Glutamatergic neuron (in vitro differentiated cells): ENCODE results near the gene STAP2. TPM values are rescaled to one million over a fixed set of nuclear protein-coding genes. Genes with fewer than 3 reads are reported as not detected.
A peak's percentile ranks its signal among the peaks of the same experiment; 100 is the strongest.
"Not testable (repeated sequence)": the region's sequence is repeated elsewhere in the genome, so short reads cannot be mapped to it uniquely, and the experiment has no call there.

Experiments used
- DNase-seq: peaks from one replicate; pipeline ENCODE4 v3.0.0; 2022
- H3K27ac Mint-ChIP-seq: one replicate; pipeline ENCODE4 v1.8.0; 2020; ENCODE audit warnings: mild to moderate bottlenecking, mixed read lengths, inconsistent platforms; ENCODE audit not compliant: unreplicated experiment
- H3K27me3 Mint-ChIP-seq: one replicate; pipeline ENCODE4 v1.8.0; 2020; ENCODE audit warnings: mild to moderate bottlenecking, moderate library complexity, mixed read lengths, inconsistent platforms; ENCODE audit not compliant: unreplicated experiment
- H3K36me3 Mint-ChIP-seq: one replicate; pipeline ENCODE4 v1.8.0; 2020; ENCODE audit warnings: mild to moderate bottlenecking, mixed read lengths, inconsistent platforms; ENCODE audit not compliant: unreplicated experiment
- H3K4me1 Mint-ChIP-seq: one replicate; pipeline ENCODE4 v1.8.0; 2020; ENCODE audit warnings: mild to moderate bottlenecking, low read depth, mixed read lengths, inconsistent platforms; ENCODE audit not compliant: unreplicated experiment
- H3K4me3 Mint-ChIP-seq: one replicate; pipeline ENCODE4 v1.8.0; 2020; ENCODE audit warnings: mild to moderate bottlenecking, mixed read lengths, inconsistent platforms; ENCODE audit not compliant: unreplicated experiment
- H3K9me3 Mint-ChIP-seq: one replicate; pipeline ENCODE4 v1.8.0; 2020; ENCODE audit warnings: mild to moderate bottlenecking, moderate library complexity, mixed read lengths, inconsistent platforms; ENCODE audit not compliant: unreplicated experiment
- total RNA-seq: library from RNA; stranded (reverse); fragmentation: NEBNext Ultra II Directional; extraction: Animal tissue kit (Norgen Biotek cat#: 25700); gene quantifications from one replicate; pipeline ENCODE4 v1.2.1, GENCODE V29; 2021; ENCODE audit not compliant: unreplicated experiment
- TF ChIP-seq, protein P1 (sequence below): fragments of 200-600 bp; sonication (generic); IDR thresholded peaks from one replicate; pipeline ENCODE4 v1.5.0; 2021; ENCODE audit not compliant: partially characterized antibody, unreplicated experiment

The STAP2 gene
- total RNA-seq, 1 donor from 2014 or later = 18.1 TPM

DNA sequence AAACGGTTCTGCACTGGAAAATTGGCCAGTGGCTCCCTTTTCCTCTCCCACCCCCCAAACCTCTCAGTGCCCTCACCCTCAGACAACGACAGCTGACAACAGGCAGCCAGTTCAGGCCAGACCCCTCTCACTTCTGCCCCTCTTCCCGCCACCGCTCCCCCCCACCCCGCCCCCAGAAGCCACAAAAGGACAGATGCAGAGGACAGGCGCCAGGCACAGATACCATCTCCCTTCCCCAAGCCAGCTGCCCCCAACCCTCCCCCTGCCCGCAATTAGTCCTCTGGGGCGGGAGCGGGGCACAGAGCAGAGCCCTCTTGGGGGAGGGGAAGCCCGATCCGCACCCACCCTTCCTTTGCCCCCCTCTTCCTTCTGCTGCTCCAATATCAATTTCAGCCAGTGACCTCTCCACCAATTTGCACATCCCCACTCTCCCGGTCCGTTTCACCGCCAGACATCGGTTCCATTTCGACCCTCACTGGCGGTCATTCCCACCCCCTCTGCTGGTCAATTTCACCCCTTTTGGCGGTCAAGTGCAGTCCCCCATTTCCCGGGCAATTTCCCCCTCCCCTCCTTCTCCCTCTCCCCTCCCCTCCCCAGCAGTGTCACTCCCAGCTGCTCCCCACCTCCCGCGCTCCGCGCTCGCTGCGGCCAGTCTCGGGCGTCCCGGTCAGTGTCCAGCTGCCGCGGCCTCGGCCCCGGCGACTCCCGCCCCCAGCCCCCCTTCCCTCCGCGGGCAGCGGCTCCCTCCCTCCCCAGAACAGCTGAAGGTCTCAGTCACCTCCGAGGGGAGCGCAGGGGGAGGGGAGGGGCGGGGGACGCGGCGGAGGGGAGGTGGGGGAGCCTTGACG, 60.0 kb downstream of the STAP2 start, which contains the start of gene SHD:
TSS of gene SHD (plus strand) at position 848 of the 848 bp plus-strand sequence. CDS start 798 bp downstream, outside the sequence.
- TF ChIP-seq, protein P1, sequence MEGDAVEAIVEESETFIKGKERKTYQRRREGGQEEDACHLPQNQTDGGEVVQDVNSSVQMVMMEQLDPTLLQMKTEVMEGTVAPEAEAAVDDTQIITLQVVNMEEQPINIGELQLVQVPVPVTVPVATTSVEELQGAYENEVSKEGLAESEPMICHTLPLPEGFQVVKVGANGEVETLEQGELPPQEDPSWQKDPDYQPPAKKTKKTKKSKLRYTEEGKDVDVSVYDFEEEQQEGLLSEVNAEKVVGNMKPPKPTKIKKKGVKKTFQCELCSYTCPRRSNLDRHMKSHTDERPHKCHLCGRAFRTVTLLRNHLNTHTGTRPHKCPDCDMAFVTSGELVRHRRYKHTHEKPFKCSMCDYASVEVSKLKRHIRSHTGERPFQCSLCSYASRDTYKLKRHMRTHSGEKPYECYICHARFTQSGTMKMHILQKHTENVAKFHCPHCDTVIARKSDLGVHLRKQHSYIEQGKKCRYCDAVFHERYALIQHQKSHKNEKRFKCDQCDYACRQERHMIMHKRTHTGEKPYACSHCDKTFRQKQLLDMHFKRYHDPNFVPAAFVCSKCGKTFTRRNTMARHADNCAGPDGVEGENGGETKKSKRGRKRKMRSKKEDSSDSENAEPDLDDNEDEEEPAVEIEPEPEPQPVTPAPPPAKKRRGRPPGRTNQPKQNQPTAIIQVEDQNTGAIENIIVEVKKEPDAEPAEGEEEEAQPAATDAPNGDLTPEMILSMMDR = peak; percentile 14
- peak; percentile 87 for DNase-seq
- peaks cover 12% of the 10 kb centered on the region for H3K27me3 Mint-ChIP-seq
- no peaks in the 10 kb centered on the region for H3K36me3 Mint-ChIP-seq
- H3K4me3 Mint-ChIP-seq = peak within 1 kb of the TSS; percentile 93
- H3K9me3 Mint-ChIP-seq = peaks cover 7% of the 10 kb centered on the region
- H3K27ac Mint-ChIP-seq = peak within 1 kb of the TSS; percentile 98
- peaks cover 3% of the 10 kb centered on the region for H3K4me1 Mint-ChIP-seq

DNA sequence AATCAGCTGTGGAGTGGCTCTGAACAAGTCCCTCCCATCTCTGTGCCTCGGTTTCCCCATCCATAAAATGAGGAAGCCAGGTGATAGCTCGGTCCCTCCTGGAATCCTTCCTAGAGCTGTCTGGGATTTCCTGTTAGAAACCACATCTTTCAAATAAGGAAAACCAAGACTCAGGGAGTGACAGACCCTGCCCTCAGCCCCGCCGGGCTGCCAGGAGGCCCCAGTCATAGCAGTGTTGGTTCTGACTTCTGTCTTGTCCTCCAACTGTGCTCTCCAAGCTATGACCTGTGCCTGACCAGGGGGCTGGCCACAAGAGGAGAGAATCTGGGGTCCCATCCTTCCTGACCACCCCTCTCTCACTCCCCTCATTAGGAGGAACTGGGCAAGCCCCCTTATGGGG, 60.6 kb downstream of the STAP2 start:
- no peaks in the 10 kb centered on the region for H3K36me3 Mint-ChIP-seq
- peak overlapping the region; percentile 93 for H3K4me3 Mint-ChIP-seq
- peak overlapping the region; percentile 98 for H3K27ac Mint-ChIP-seq
- DNase-seq = peak; percentile 52
- H3K9me3 Mint-ChIP-seq = peaks cover 7% of the 10 kb centered on the region
- peaks cover 3% of the 10 kb centered on the region for H3K4me1 Mint-ChIP-seq
- peaks cover 12% of the 10 kb centered on the region for H3K27me3 Mint-ChIP-seq
- TF ChIP-seq, protein P1 = no peak

DNA sequence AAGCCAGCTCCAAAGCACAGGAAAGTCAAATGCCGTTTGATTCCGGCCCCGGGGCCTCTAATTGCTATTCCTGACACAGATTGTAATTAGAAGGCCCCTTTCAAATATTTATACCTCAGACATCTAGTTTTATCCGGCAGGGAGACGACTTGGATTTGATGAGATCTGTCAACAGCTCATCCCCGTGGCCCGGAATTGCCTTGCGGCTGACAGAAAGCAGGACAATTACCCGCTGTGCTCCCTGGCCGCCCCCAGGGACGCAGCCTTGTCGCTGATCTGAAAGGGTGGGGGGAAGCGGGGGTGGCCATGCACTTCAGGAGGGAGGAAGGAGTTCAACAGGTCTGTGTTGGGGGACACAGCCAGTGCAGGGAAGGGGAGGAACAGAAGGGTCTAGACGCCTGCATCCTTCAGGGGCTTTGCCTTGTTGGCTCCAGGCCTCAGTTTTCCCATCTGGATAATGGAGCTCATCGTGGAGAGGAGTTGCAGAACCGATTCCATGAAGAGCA, 61.4 kb downstream of the STAP2 start:
- Mint-ChIP-seq H3K27ac (peak overlapping the region; percentile 91), H3K4me1 (peaks cover 3% of the 10 kb centered on the region), H3K36me3 (no peaks in the 10 kb centered on the region), H3K4me3 (peak overlapping the region; percentile 78), H3K9me3 (peaks cover 7% of the 10 kb centered on the region), H3K27me3 (peaks cover 12% of the 10 kb centered on the region)
- DNase-seq = peak; percentile 43
- TF ChIP-seq, protein P1 = no peak

DNA sequence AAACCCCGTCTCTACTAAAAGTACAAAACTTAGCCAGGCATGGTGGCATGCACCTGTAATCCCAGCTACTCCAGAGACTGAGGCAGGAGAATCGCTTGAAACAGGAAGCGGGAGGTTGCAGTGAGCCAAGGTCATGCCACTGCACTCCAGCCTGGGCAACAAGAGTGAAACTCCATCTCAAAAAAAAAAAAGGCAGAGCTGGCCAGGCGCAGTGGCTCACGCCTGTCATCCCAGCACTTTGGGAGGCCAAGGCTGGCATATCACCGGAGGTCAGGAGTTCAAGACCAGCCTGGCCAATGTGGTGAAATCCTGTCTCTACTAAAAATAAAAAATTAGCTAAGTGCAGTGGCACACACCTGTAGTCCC, 64.3 kb downstream of the STAP2 start:
- H3K27ac Mint-ChIP-seq, H3K4me3 Mint-ChIP-seq, H3K27me3 Mint-ChIP-seq, DNase-seq, H3K36me3 Mint-ChIP-seq, H3K9me3 Mint-ChIP-seq, H3K4me1 Mint-ChIP-seq: not testable (repeated sequence)

Other genes starting within 250 kb of the STAP2 start
- gene MAP2K2, start 214.7 kb downstream of the STAP2 start, total RNA-seq = 148 TPM
- not detected for gene CREB3L3, start 185.2 kb downstream of the STAP2 start, total RNA-seq
- gene SIRT6, start 156.3 kb downstream of the STAP2 start, total RNA-seq = 48.3 TPM
- gene ANKRD24, start 156.1 kb downstream of the STAP2 start, total RNA-seq = 6.1 TPM
- not detected for gene EBI3, start 109.3 kb downstream of the STAP2 start, total RNA-seq
- gene YJU2, start 91.7 kb downstream of the STAP2 start, total RNA-seq = 18.7 TPM
- 254 TPM for gene SHD, start 59.6 kb downstream of the STAP2 start, total RNA-seq
- gene TMIGD2, start 36.4 kb downstream of the STAP2 start, total RNA-seq = not detected
- gene FSD1, start 34.2 kb downstream of the STAP2 start, total RNA-seq = 156 TPM
- gene MPND, start 4.7 kb upstream of the STAP2 start, total RNA-seq = 56.7 TPM
- 56.3 TPM for gene SH3GL1, start 61.7 kb upstream of the STAP2 start, total RNA-seq
- gene CHAF1A, start 63.8 kb upstream of the STAP2 start, total RNA-seq = 20.5 TPM
- gene UBXN6, start 119.0 kb upstream of the STAP2 start, total RNA-seq = 47.9 TPM
- 118 TPM for gene HDGFL2, start 133.5 kb upstream of the STAP2 start, total RNA-seq
- 0.27 TPM for gene PLIN4, start 179.7 kb upstream of the STAP2 start, total RNA-seq
- gene PLIN5, start 196.4 kb upstream of the STAP2 start, total RNA-seq = 0.54 TPM
- gene LRG1, start 201.2 kb upstream of the STAP2 start, total RNA-seq = 1.0 TPM
- gene SEMA6B, start 220.9 kb upstream of the STAP2 start, total RNA-seq = 234 TPM